Retina (tissue), 1 donor: ENCODE measurements around the gene TTLL7.

Source experiments
- DNase-seq: peaks from one replicate; pipeline ENCODE4 v3.0.0-alpha.2; 2016

The TTLL7 gene

GRCh38 chr1:83998498-83999315 lies at the start of gene TTLL7:
TSS of gene TTLL7 (minus strand) at chr1:83999132. CDS start at chr1:83952211, 46,921 bp downstream.
- DNase-seq: peak; percentile 99

- no peak for DNase-seq
Observed at GRCh38 chr1:84042461-84042860, 43.5 kb upstream of the TTLL7 start.

GRCh38 chr1:84037758-84038611 lies 39.1 kb upstream of the TTLL7 start:
- no peak for DNase-seq

- no peak for DNase-seq
Observed at GRCh38 chr1:84031802-84032327, 32.9 kb upstream of the TTLL7 start.

GRCh38 chr1:84027368-84027767 lies 28.4 kb upstream of the TTLL7 start:
- no peak for DNase-seq

- no peak for DNase-seq
Observed at GRCh38 chr1:84025966-84026365, 27.0 kb upstream of the TTLL7 start.

GRCh38 chr1:84021822-84022221 lies 22.9 kb upstream of the TTLL7 start:
- no peak for DNase-seq

GRCh38 chr1:84020151-84020550 lies 21.2 kb upstream of the TTLL7 start:
- no peak for DNase-seq

- DNase-seq: no peak
Observed at GRCh38 chr1:84019217-84019616, 20.3 kb upstream of the TTLL7 start.

GRCh38 chr1:84013708-84014107 lies 14.8 kb upstream of the TTLL7 start:
- no peak for DNase-seq

GRCh38 chr1:84012018-84012417 lies 13.1 kb upstream of the TTLL7 start:
- DNase-seq: no peak

- DNase-seq: no peak
Observed at GRCh38 chr1:84010136-84010535, 11.2 kb upstream of the TTLL7 start.

GRCh38 chr1:84008631-84009030 lies 9.7 kb upstream of the TTLL7 start:
- DNase-seq: no peak

GRCh38 chr1:84006591-84006990 lies 7.7 kb upstream of the TTLL7 start:
- no peak for DNase-seq

- no peak for DNase-seq
Observed at GRCh38 chr1:84001501-84001900, 2.6 kb upstream of the TTLL7 start.

GRCh38 chr1:84000954-84001495 lies 2.1 kb upstream of the TTLL7 start:
- peak; percentile 19 for DNase-seq

GRCh38 chr1:84000196-84000885 lies 1.4 kb upstream of the TTLL7 start:
- DNase-seq: peak; percentile 19

- peak; percentile 98 for DNase-seq
Observed at GRCh38 chr1:83999316-83999819, 436 bp upstream of the TTLL7 start.

GRCh38 chr1:83998205-83998497 lies 781 bp downstream of the TTLL7 start:
- no peak for DNase-seq

GRCh38 chr1:83997631-83998030 lies 1.3 kb downstream of the TTLL7 start:
- DNase-seq: no peak

GRCh38 chr1:83996621-83997020 lies 2.3 kb downstream of the TTLL7 start:
- no peak for DNase-seq

- DNase-seq: no peak
Observed at GRCh38 chr1:83996191-83996590, 2.7 kb downstream of the TTLL7 start.

- no peak for DNase-seq
Observed at GRCh38 chr1:83995649-83996048, 3.3 kb downstream of the TTLL7 start.
